Measurements from ENCODE around the gene CENPX.

The CENPX gene

GRCh38 chr17:82049521-82049971, 26.9 kb upstream of the CENPX start:
- no peak overlapping the region for H3K27ac ChIP-seq (ENCODE audit: low read depth, low read length)
- peaks cover 17% of the 10 kb centered on the region for H3K4me1 ChIP-seq (ENCODE audit: control insufficient read depth, low read length)
- no peaks in the 10 kb centered on the region for H3K9me3 ChIP-seq (ENCODE audit: control insufficient read depth, insufficient read depth, low read length)
- peaks cover 19% of the 10 kb centered on the region for H3K79me2 ChIP-seq (ENCODE audit: control insufficient read depth, low read length)
- no peak overlapping the region for H3K4me2 ChIP-seq (ENCODE audit: low read length)
- H4K20me1 ChIP-seq (ENCODE audit: control insufficient read depth, insufficient read depth, low read depth, low read length), result peaks cover 3% of the 10 kb centered on the region; the same call in 1 of the 2 replicates
- TF ChIP-seq CTCF (IDR thresholded peaks at IDR 0.05; ENCODE audit: low read depth, low read length, poor library complexity, severe bottlenecking) (no peak), EZH2phosphoT487 (IDR thresholded peaks at IDR 0.05; ENCODE audit: borderline replicate concordance, low read length) (no peak)
- no peaks in the 10 kb centered on the region for H3K27me3 ChIP-seq (ENCODE audit: control insufficient read depth, low read length)
- H3F3A ChIP-seq (ENCODE audit: control insufficient read depth, insufficient read depth), result no peaks in the 10 kb centered on the region
- peaks cover 5% of the 10 kb centered on the region; the same call in 1 of the 2 replicates for H3K36me3 ChIP-seq (ENCODE audit: control insufficient read depth, low read length)
- no peaks in the 10 kb centered on the region for H3K9me2 ChIP-seq (replicated peaks; ENCODE audit: control insufficient read depth, low read length)
- H3K4me3 ChIP-seq (ENCODE audit: low read length), result no peak overlapping the region

- H3K79me2 ChIP-seq (ENCODE audit: control insufficient read depth, low read length), result peaks cover 19% of the 10 kb centered on the region
- H3K27me3 ChIP-seq (ENCODE audit: control insufficient read depth, low read length), result no peaks in the 10 kb centered on the region
- H3K4me2 ChIP-seq (ENCODE audit: low read length), result no peak overlapping the region
- H3F3A ChIP-seq (ENCODE audit: control insufficient read depth, insufficient read depth), result no peaks in the 10 kb centered on the region
- H3K27ac ChIP-seq (ENCODE audit: low read depth, low read length), result no peak overlapping the region
- H3K9me2 ChIP-seq (replicated peaks; ENCODE audit: control insufficient read depth, low read length), result no peaks in the 10 kb centered on the region
- no peaks in the 10 kb centered on the region for H3K9me3 ChIP-seq (ENCODE audit: control insufficient read depth, insufficient read depth, low read length)
- peaks cover 4% of the 10 kb centered on the region; the same call in 1 of the 2 replicates for H3K36me3 ChIP-seq (ENCODE audit: control insufficient read depth, low read length)
- H4K20me1 ChIP-seq (ENCODE audit: control insufficient read depth, insufficient read depth, low read depth, low read length), result peaks cover 3% of the 10 kb centered on the region; the same call in 1 of the 2 replicates
- peaks cover 17% of the 10 kb centered on the region for H3K4me1 ChIP-seq (ENCODE audit: control insufficient read depth, low read length)
- TF ChIP-seq EZH2phosphoT487 (IDR thresholded peaks at IDR 0.05; ENCODE audit: borderline replicate concordance, low read length) (no peak), CTCF (IDR thresholded peaks at IDR 0.05; ENCODE audit: low read depth, low read length, poor library complexity, severe bottlenecking) (no peak)
- no peak overlapping the region for H3K4me3 ChIP-seq (ENCODE audit: low read length)
Measured at GRCh38 chr17:82049106-82049505, 26.4 kb upstream of the CENPX start.

- no peak overlapping the region for H3K4me3 ChIP-seq (ENCODE audit: low read length)
- H4K20me1 ChIP-seq (ENCODE audit: control insufficient read depth, insufficient read depth, low read depth, low read length), result peaks cover 3% of the 10 kb centered on the region; the same call in 1 of the 2 replicates
- peaks cover 4% of the 10 kb centered on the region; the same call in 1 of the 2 replicates for H3K36me3 ChIP-seq (ENCODE audit: control insufficient read depth, low read length)
- no peaks in the 10 kb centered on the region for H3K9me3 ChIP-seq (ENCODE audit: control insufficient read depth, insufficient read depth, low read length)
- H3K27ac ChIP-seq (ENCODE audit: low read depth, low read length), result no peak overlapping the region
- H3K9me2 ChIP-seq (replicated peaks; ENCODE audit: control insufficient read depth, low read length), result no peaks in the 10 kb centered on the region
- H3K4me1 ChIP-seq (ENCODE audit: control insufficient read depth, low read length), result peaks cover 17% of the 10 kb centered on the region
- H3K27me3 ChIP-seq (ENCODE audit: control insufficient read depth, low read length), result no peaks in the 10 kb centered on the region
- TF ChIP-seq CTCF (IDR thresholded peaks at IDR 0.05; ENCODE audit: low read depth, low read length, poor library complexity, severe bottlenecking), result no peak
- TF ChIP-seq EZH2phosphoT487 (IDR thresholded peaks at IDR 0.05; ENCODE audit: borderline replicate concordance, low read length), result no peak
- no peaks in the 10 kb centered on the region for H3F3A ChIP-seq (ENCODE audit: control insufficient read depth, insufficient read depth)
- peaks cover 19% of the 10 kb centered on the region for H3K79me2 ChIP-seq (ENCODE audit: control insufficient read depth, low read length)
- no peak overlapping the region for H3K4me2 ChIP-seq (ENCODE audit: low read length)
Measured at GRCh38 chr17:82048571-82048971, 25.9 kb upstream of the CENPX start.

All from DOHH2 (cell line).